HG03135 (cell line): ENCODE results near the gene SRR.

Source experiments
- ATAC-seq: cut with Tn5 transposase; IDR thresholded peaks from one replicate; pipeline ENCODE4 v1.9.1; 2021; ENCODE audit warnings: mild to moderate bottlenecking, moderate library complexity; ENCODE audit not compliant: unreplicated experiment

Gene SRR

DNA sequence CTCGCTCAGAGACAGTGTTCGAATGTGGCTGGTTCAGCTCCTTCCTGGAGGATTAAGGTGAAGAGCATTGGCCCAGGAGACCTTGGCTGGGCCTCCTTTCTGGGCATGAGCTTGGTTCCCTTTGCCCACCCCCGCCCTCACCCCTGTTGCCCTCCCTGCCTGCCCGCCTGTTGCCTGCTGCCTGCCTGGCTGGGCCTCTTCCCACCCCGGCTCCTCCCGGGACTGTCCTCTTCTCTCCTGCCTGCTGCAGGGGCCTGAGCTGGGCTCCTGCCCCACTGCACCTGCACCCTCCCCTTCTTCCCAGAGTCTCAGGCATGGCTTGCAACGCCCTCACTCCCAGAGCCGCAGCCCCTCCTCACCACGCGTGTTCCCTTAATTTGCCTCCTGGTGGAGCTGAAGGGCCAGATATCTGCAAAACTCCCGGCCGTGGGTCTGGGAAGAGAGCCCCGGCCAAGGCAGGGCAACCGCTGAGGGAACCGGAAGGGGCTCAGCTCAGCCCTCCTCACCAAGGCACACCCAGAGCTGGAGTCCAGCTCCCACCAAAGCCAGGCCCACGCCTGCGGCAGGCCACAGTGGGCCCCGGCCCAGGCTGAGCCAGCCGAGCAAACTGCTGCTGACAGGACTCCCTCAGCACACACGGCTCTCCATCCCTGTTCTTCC, 65.9 kb downstream of the SRR start:
- ATAC-seq, result no peak

DNA sequence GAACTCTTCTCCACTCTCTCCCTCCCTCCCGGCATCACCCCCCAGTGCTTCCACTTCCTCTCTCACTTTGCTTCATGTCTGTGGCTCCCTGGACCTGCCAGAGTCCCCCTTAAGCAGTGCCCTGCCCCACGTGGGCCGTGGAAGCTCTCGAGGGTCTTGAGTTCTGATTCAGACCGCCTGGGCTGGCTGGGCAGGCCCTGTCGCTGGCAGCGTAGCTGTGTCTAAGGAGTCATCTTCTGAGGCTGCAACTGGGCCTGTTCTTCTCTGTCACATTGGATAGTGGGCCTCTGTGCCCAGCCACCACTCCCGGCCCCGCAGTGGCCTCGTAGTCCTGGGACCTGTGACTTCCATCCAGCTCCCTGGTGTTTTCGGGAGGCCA, 66.5 kb downstream of the SRR start:
- ATAC-seq, result no peak

DNA sequence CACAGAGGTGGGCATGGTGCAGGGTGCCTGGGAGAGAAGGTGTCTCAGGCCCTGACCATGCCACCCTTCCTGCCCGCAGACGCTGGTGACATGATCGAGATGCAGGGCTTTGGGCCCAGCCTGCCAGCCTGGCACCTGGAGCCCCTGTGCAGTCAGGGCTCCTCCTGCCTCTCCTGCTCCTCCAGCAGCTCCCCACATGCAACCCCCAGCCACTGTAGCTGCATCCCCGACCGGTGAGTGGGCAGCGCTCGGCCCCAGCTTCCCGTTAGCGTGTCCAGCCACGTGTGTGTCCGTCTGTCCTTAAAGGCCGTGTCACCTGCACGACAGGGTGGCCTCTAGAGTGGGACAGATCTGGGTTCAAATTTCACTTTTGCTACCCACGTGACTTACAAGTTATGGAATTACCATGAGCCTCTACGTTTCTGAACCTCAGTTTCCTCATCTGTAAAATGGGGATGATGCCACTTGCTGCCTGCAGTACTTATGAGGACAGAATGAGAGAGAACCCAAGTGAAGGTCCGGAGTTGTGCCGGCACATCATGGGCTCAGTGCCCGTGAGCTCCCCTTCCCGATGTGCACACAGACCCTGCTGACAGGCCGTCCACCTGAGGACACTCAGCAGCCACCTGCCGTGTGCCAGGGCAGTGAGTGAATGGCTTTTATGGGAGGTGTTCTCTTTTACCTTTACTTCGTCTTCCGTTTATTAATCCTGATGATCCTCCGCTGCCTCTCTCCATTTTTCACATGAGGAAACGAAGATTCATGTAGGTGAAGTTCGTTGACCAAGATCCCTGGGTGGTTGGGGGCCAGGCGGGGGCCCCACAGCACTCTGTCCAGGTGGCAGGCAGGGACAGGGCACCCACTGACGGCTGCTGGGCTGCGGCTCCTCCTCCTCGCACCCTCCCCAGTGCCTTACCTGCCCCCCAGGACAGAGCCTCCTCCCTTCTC, 67.7 kb downstream of the SRR start:
- no peak for ATAC-seq

DNA sequence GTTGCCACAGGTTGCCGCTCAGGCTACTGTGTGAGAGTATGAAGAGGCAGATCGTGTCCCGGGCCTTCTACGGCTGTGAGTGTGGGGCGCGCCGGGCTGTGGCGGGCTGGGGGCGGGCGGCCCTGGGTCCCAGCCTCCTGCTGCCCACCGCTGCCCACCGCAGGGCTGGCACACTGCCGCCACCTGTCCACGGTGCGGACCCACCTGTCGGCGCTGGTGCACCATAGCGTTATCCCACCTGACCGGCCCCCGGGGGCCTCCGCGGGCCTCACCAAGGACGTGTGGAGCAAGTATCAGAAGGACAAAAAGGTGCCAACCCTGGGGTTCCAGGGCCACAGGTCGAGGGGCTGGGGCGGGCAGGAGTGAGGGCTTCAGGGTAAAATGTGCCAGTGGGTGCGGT, 68.4 kb downstream of the SRR start:
- ATAC-seq, result no peak

DNA sequence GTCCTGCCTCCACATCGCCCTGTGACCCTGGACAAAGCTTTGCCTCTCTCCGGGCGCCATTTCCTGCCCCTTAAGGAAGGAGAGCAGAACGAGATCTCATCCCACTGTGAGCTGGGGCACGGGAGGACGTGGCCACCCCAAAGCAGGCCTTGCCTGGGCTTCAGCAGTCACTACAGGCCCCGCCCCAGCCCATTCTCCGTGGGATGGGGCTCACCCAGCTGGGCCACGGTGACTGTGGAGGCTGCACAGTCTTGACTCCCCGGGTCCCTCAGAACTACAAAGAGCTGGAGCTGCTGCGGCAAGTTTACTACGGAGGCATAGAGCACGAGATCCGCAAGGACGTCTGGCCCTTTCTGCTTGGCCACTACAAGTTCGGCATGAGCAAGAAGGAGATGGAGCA, 68.9 kb downstream of the SRR start:
- no peak for ATAC-seq

DNA sequence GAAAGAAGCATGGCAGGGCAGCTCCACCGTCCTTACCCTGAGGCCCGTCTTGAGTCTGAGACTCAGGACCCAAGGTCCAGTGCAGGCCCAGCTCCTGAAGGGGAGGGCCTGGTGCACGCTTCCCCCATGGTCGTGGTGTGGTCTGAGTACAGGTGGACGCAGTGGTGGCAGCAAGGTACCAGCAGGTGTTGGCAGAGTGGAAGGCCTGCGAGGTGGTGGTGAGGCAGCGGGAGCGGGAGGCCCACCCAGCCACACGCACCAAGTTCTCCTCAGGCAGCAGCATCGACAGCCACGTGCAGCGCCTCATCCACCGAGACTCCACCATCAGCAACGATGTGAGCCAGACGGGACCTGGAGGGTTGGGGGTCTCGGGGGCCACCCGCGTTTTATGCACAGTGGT, 69.4 kb downstream of the SRR start:
- ATAC-seq, result no peak
